GM13977 (cell line): ENCODE measurements around the gene BCAN.

Source experiments
- DNase-seq: peaks from one replicate; pipeline ENCODE4 v3.0.0; 2012; ENCODE audit warnings: low spot score
- CTCF ChIP-seq: IDR thresholded peaks from 2 replicates; pipeline ENCODE4 v1.5.1; 2012; ENCODE audit warnings: mild to moderate bottlenecking, control low read depth; ENCODE audit not compliant: insufficient read depth; ENCODE audit errors: extremely low read depth, missing control alignments
- in situ Hi-C: fragments of 300-500 bp; cut with MboI; formaldehyde crosslinking; loops from one replicate; pipeline ENCODE4 v1.12.0; 2022; ENCODE audit warnings: low sequenced_read_pairs, low pct_unique_long_range_greater_than_20kb, mixed read lengths, inconsistent platforms; ENCODE audit not compliant: unreplicated experiment

BCAN gene

GRCh38 chr1:156643778-156644092 is 1.8 kb downstream of the BCAN start:
- TF ChIP-seq CTCF: no peak
- DNase-seq: peak; percentile 79
- in situ Hi-C loops: no loop called here

GRCh38 chr1:156644146-156644545 is 2.2 kb downstream of the BCAN start:
- no peak for TF ChIP-seq CTCF
- in situ Hi-C loops: no loop called here
- DNase-seq: no peak

- no peak for TF ChIP-seq CTCF
- DNase-seq: no peak
- in situ Hi-C loops: no loop called here
Observed at GRCh38 chr1:156644640-156645039, 2.7 kb downstream of the BCAN start.

- no peak for DNase-seq
- no peak for TF ChIP-seq CTCF
- in situ Hi-C loops: no loop called here
Observed at GRCh38 chr1:156645056-156645455, 3.1 kb downstream of the BCAN start.

DNA sequence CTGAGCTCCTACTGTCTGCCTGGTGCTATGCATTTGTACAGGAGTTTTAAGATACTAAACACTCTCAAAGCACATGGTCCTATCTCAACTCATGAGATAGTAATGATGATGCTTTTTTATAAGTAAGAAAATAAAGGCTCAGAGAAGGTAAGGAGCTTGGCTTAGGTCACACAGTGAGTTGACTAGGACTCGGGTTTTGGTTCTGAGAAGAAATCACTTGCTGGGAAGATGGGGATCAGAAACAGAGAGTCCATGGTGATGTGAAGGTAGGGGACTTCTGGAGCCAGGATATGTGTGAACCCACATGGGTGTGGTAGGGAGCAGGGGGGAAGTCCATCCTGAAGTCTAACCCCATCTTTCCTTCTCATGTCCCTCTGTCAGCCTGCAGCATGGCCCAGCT is 3.7 kb downstream of the BCAN start:
- TF ChIP-seq CTCF: no peak
- in situ Hi-C loops: no loop called here
- no peak for DNase-seq

DNA sequence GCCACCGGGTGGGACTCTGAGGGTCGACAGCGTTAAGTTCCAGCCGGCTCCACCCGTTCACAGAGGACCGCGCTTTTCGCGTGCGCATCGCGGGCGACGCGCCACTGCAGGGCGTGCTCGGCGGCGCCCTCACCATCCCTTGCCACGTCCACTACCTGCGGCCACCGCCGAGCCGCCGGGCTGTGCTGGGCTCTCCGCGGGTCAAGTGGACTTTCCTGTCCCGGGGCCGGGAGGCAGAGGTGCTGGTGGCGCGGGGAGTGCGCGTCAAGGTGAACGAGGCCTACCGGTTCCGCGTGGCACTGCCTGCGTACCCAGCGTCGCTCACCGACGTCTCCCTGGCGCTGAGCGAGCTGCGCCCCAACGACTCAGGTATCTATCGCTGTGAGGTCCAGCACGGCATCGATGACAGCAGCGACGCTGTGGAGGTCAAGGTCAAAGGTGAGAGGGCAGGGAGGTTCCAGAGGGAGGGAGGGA is 4.9 kb downstream of the BCAN start:
- TF ChIP-seq CTCF: no peak
- in situ Hi-C loops: no loop called here
- no peak for DNase-seq

DNA sequence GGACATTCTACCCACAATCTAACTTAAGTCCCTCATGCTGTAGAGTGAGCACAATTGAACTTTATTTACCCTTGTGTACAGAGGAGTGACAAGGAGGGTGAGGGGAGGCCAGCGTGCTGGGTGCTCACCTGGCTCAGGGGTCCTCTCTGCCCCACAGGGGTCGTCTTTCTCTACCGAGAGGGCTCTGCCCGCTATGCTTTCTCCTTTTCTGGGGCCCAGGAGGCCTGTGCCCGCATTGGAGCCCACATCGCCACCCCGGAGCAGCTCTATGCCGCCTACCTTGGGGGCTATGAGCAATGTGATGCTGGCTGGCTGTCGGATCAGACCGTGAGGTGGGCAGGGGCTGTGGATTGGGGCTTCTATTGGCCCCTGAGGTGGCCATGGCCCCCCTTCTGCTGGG is 5.4 kb downstream of the BCAN start:
- TF ChIP-seq CTCF: no peak
- in situ Hi-C loops: no loop called here
- DNase-seq: no peak
